Measurements from ENCODE around the gene PLXND1.

Gene PLXND1

GRCh38 chr3:129608936-129609590, 2.6 kb upstream of the PLXND1 start:
- no peak overlapping the region for H3K27ac ChIP-seq (replicated peaks)
- H3K27me3 ChIP-seq (ENCODE audit: insufficient read depth, poor library complexity, severe bottlenecking), result peaks cover 2% of the 10 kb centered on the region
- DNase-seq (ENCODE audit: low read depth in 1 of 2, low spot score in 1 of 2), result no peak
- H3K4me3 ChIP-seq (replicated peaks; ENCODE audit: insufficient read depth, low read length), result no peak overlapping the region
- TF ChIP-seq POLR2AphosphoS5 (IDR thresholded peaks at IDR 0.05; ENCODE audit: low read depth) (no peak), CTCF (IDR thresholded peaks at IDR 0.05; ENCODE audit: insufficient read depth, low read length) (no peak), SPI1 (IDR thresholded peaks at IDR 0.05; ENCODE audit: borderline replicate concordance, low read depth) (no peak), GABPA (IDR thresholded peaks at IDR 0.05; ENCODE audit: low read depth) (no peak), REST (IDR thresholded peaks at IDR 0.05; ENCODE audit: insufficient replicate concordance, low read depth) (no peak)

- H3K27ac ChIP-seq (replicated peaks), result no peak overlapping the region
- TF ChIP-seq SPI1 (IDR thresholded peaks at IDR 0.05; ENCODE audit: borderline replicate concordance, low read depth) (no peak), POLR2AphosphoS5 (IDR thresholded peaks at IDR 0.05; ENCODE audit: low read depth) (no peak), REST (IDR thresholded peaks at IDR 0.05; ENCODE audit: insufficient replicate concordance, low read depth) (no peak), GABPA (IDR thresholded peaks at IDR 0.05; ENCODE audit: low read depth) (no peak), CTCF (IDR thresholded peaks at IDR 0.05; ENCODE audit: insufficient read depth, low read length) (no peak)
- peaks cover 2% of the 10 kb centered on the region for H3K27me3 ChIP-seq (ENCODE audit: insufficient read depth, poor library complexity, severe bottlenecking)
- no peak overlapping the region for H3K4me3 ChIP-seq (replicated peaks; ENCODE audit: insufficient read depth, low read length)
- DNase-seq (ENCODE audit: low read depth in 1 of 2, low spot score in 1 of 2), result peak in 1 of 2 experiments; percentile 60
Observed at GRCh38 chr3:129608087-129608935, 1.8 kb upstream of the PLXND1 start.

GRCh38 chr3:129607391-129608068, 1.1 kb upstream of the PLXND1 start:
- Histone ChIP-seq H3K4me3 (replicated peaks; ENCODE audit: insufficient read depth, low read length) (no peak overlapping the region), H3K27me3 (ENCODE audit: insufficient read depth, poor library complexity, severe bottlenecking) (peaks cover 2% of the 10 kb centered on the region), H3K27ac (replicated peaks) (no peak overlapping the region)
- TF ChIP-seq SPI1 (IDR thresholded peaks at IDR 0.05; ENCODE audit: borderline replicate concordance, low read depth) (no peak), REST (IDR thresholded peaks at IDR 0.05; ENCODE audit: insufficient replicate concordance, low read depth) (no peak), POLR2AphosphoS5 (IDR thresholded peaks at IDR 0.05; ENCODE audit: low read depth) (no peak), CTCF (IDR thresholded peaks at IDR 0.05; ENCODE audit: insufficient read depth, low read length) (no peak), GABPA (IDR thresholded peaks at IDR 0.05; ENCODE audit: low read depth) (no peak)
- no peak for DNase-seq (ENCODE audit: low read depth in 1 of 2, low spot score in 1 of 2)
